ENCODE results near the gene SEM1.

DNA sequence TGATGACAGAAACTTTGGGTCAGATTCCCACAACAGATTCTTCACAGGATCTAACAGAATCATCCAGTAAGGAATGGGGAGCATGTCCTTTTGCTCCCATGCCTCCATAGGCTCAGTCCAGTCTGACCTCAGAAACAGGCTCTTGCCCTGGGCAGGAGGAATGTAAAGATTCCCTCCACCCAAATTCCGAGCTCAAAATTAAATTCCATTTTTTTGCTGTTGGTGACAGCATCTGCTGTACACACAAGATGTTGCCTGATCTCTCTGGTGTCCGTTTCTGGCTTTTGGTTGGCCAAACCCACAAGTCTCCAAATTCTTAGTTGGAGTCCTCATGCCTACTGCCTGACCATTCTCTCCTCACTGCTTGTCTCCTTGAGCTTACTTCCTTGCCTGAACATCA, 53.7 kb downstream of the SEM1 start:
- TF ChIP-seq EZH2 (IDR thresholded peaks at IDR 0.05) = no peak
- no peak for TF ChIP-seq CTCF (IDR thresholded peaks at IDR 0.05)
- TF ChIP-seq EZH2phosphoT487 (IDR thresholded peaks at IDR 0.05) = no peak

Data from neural progenitor cell (in vitro differentiated cells).